Tongue (tissue), 3 donors: ENCODE results near the gene ABCC5. TPM values are rescaled to one million over a fixed set of nuclear protein-coding genes. Genes with fewer than 3 reads are reported as not detected.
A peak's percentile ranks its signal among the peaks of the same experiment; 100 is the strongest.
"Not testable (repeated sequence)": the region's sequence is repeated elsewhere in the genome, so short reads cannot be mapped to it uniquely, and the experiment has no call there.

Source experiments
- DNase-seq: peaks from one replicate; pipeline ENCODE4 v3.0.0-alpha.2; 2015
- small RNA-seq: library from RNA; depleted of rRNA; stranded (forward); fragments of <200 nt; gene quantifications from one replicate; pipeline ENCODE3, GENCODE V24; 2014; ENCODE audit warnings: low replicate concordance
- total RNA-seq: library from RNA; depleted of rRNA; stranded (reverse); fragments of >200 nt; gene quantifications from one replicate; pipeline ENCODE4 v1.2.3, GENCODE V29; 2014

The ABCC5 gene
- total RNA-seq, 1 donor from 2014 or later = 58.7 TPM

- DNase-seq = no peak
Measured at GRCh38 chr3:183885766-183886165, 131.9 kb downstream of the ABCC5 start.

- DNase-seq = peak; percentile 97
Measured at GRCh38 chr3:183884427-183885296, 133.0 kb downstream of the ABCC5 start, which contains the start of gene PARL. TSS of gene PARL (minus strand) at chr3:183884880. CDS start at chr3:183884846, 34 bp downstream.

GRCh38 chr3:183884097-183884426, 133.6 kb downstream of the ABCC5 start:
- no peak for DNase-seq

GRCh38 chr3:183883291-183884096, 134.2 kb downstream of the ABCC5 start:
- DNase-seq = no peak

- no peak for DNase-seq
Measured at GRCh38 chr3:183880121-183880520, 137.6 kb downstream of the ABCC5 start.

GRCh38 chr3:183879243-183879642, 138.4 kb downstream of the ABCC5 start:
- no peak for DNase-seq

GRCh38 chr3:183878071-183878470, 139.6 kb downstream of the ABCC5 start:
- DNase-seq = no peak

GRCh38 chr3:183877227-183877626, 140.5 kb downstream of the ABCC5 start:
- DNase-seq = not testable (repeated sequence)

- no peak for DNase-seq
Measured at GRCh38 chr3:183875411-183875810, 142.3 kb downstream of the ABCC5 start.

GRCh38 chr3:183873914-183874313, 143.8 kb downstream of the ABCC5 start:
- no peak for DNase-seq

GRCh38 chr3:183871541-183871940, 146.1 kb downstream of the ABCC5 start:
- no peak for DNase-seq

- DNase-seq = no peak
Measured at GRCh38 chr3:183870563-183870962, 147.1 kb downstream of the ABCC5 start.

Small RNAs within 50 kb of the gene (small RNA-seq; reads per million reads assigned to genes)
- gene MIR4448 = not detected

Other genes with a start within 250 kb of the ABCC5 start
- gene MAP6D1, start 192.3 kb downstream of the ABCC5 start, total RNA-seq = 27.5 TPM
- 41.9 TPM for gene PARL, start 133.0 kb downstream of the ABCC5 start, total RNA-seq
- gene HTR3D, start 13.9 kb upstream of the ABCC5 start, total RNA-seq = not detected
- gene HTR3C, start 35.2 kb upstream of the ABCC5 start, total RNA-seq = not detected
- not detected for gene HTR3E, start 79.2 kb upstream of the ABCC5 start, total RNA-seq
- 54.9 TPM for gene EIF2B5, start 117.5 kb upstream of the ABCC5 start, total RNA-seq
- gene DVL3, start 137.5 kb upstream of the ABCC5 start, total RNA-seq = 49.7 TPM
- 161 TPM for gene AP2M1, start 157.0 kb upstream of the ABCC5 start, total RNA-seq
- 77.6 TPM for gene ABCF3, start 168.3 kb upstream of the ABCC5 start, total RNA-seq
- gene VWA5B2, start 211.7 kb upstream of the ABCC5 start, total RNA-seq = not detected
- 19.6 TPM for gene ALG3, start 231.1 kb upstream of the ABCC5 start, total RNA-seq
- 0.62 TPM for gene EEF1AKMT4, start 231.8 kb upstream of the ABCC5 start, total RNA-seq
- gene CAMK2N2, start 243.7 kb upstream of the ABCC5 start, total RNA-seq = not detected